A549 (cell line): Measurements from ENCODE around the gene MRPL58. TPM values are rescaled to one million over a fixed set of nuclear protein-coding genes. Genes with fewer than 3 reads are reported as not detected.

Experiments
- BHLHE40 ChIP-seq: IDR thresholded peaks from 2 replicates; pipeline ENCODE4 v1.6.1; 2012; ENCODE audit warnings: low read depth, low read length, inconsistent platforms
- CEBPB ChIP-seq, 2 experiments: fragments of >200 bp in 1 of 2; sonication (Bioruptor Twin) in 1 of 2; formaldehyde crosslinking in 1 of 2; IDR thresholded peaks; 2 replicates each; pipeline ENCODE4 v1.6.1; 2012 to 2016
- CHD4 ChIP-seq: fragments of 200-600 bp; sonication (generic); IDR thresholded peaks from 2 replicates; pipeline ENCODE4 v1.6.1; 2016; ENCODE audit warnings: antibody characterized with exemption, mild to moderate bottlenecking, borderline replicate concordance
- EP300 ChIP-seq, 2 experiments: fragments of >200 bp; sonication (Bioruptor Twin); formaldehyde crosslinking; IDR thresholded peaks; 2 replicates in 1 of 2; 3 replicates in 1 of 2; pipeline ENCODE4 v1.6.1; 2016 to 2017
- FOSB ChIP-seq: fragments of 250-450 bp; sonication (Bioruptor Pico); IDR thresholded peaks from 2 replicates; pipeline ENCODE4 v1.5.0; 2020; ENCODE audit warnings: mild to moderate bottlenecking, moderate library complexity
- FOSL2 ChIP-seq, 2 experiments: fragments of 450-650 bp in 1 of 2; fragments of >200 bp in 1 of 2; sonication (Bioruptor Twin) in 1 of 2; formaldehyde crosslinking; IDR thresholded peaks; 2 replicates each; pipeline versions ENCODE4 v1.5.0 to v1.6.1; 2016 to 2020; ENCODE audit warnings: mild to moderate bottlenecking in 1 of 2, moderate library complexity in 1 of 2
- HEYL ChIP-seq: fragments of 250-450 bp; sonication (Bioruptor Pico); IDR thresholded peaks from 2 replicates; pipeline ENCODE4 v1.8.0; 2021; ENCODE audit warnings: mild to moderate bottlenecking, moderate library complexity
- HOXA7 ChIP-seq: fragments of 250-450 bp; sonication (Bioruptor Pico); IDR thresholded peaks from 2 replicates; pipeline ENCODE4 v1.5.0; 2020; ENCODE audit warnings: mild to moderate bottlenecking, moderate library complexity
- HOXB13 ChIP-seq: fragments of 250-450 bp; sonication (Bioruptor Pico); IDR thresholded peaks from 2 replicates; pipeline ENCODE4 v1.5.0; 2020; ENCODE audit warnings: low read depth, mild to moderate bottlenecking, moderate library complexity
- JUNB ChIP-seq: fragments of >200 bp; sonication (Bioruptor Twin); formaldehyde crosslinking; IDR thresholded peaks from 2 replicates; pipeline ENCODE4 v1.6.1; 2016
- KDM5A ChIP-seq: fragments of 200-600 bp; sonication (generic); IDR thresholded peaks from 2 replicates; pipeline ENCODE4 v1.6.1; 2016; ENCODE audit warnings: antibody characterized with exemption, mild to moderate bottlenecking
- MAFK ChIP-seq: fragments of 450-650 bp; IDR thresholded peaks from 2 replicates; pipeline ENCODE4 v1.6.1; 2014; ENCODE audit not compliant: partially characterized antibody
- MAZ ChIP-seq: fragments of 150-350 bp; IDR thresholded peaks from 2 replicates; pipeline ENCODE4 v1.6.1; 2014; ENCODE audit warnings: antibody characterized with exemption, low read depth, low read length, borderline replicate concordance
- NR3C1 ChIP-seq: fragments of >200 bp; sonication (Bioruptor Twin); formaldehyde crosslinking; IDR thresholded peaks from 3 replicates; pipeline ENCODE4 v1.6.1; 2017
- POLR2A ChIP-seq: IDR thresholded peaks from 2 replicates; pipeline ENCODE4 v1.6.1; 2012; ENCODE audit warnings: mild to moderate bottlenecking, low read length
- POLR2AphosphoS2 ChIP-seq: conservative IDR thresholded peaks from 2 replicates; pipeline ENCODE4 v1.6.1; 2012; ENCODE audit warnings: low read length, improper control_type of control experiment, inconsistent platforms
- RARB ChIP-seq: fragments of 250-450 bp; sonication (Bioruptor Pico); IDR thresholded peaks from 2 replicates; pipeline ENCODE4 v1.8.0; 2021; ENCODE audit warnings: mild to moderate bottlenecking, moderate library complexity
- RCOR1 ChIP-seq: fragments of 150-350 bp; IDR thresholded peaks from 2 replicates; pipeline ENCODE4 v1.6.1; 2014; ENCODE audit warnings: antibody characterized with exemption, low read length, low read depth
- RFX5 ChIP-seq: fragments of 450-650 bp; IDR thresholded peaks from 2 replicates; pipeline ENCODE4 v1.7.1; 2014; ENCODE audit warnings: antibody characterized with exemption, mild to moderate bottlenecking, moderate library complexity
- SMC3 ChIP-seq: fragments of >200 bp; sonication (Bioruptor Twin); formaldehyde crosslinking; IDR thresholded peaks from 3 replicates; pipeline ENCODE4 v1.6.1; 2018; ENCODE audit warnings: inconsistent platforms
- SREBF2 ChIP-seq: fragments of 450-650 bp; IDR thresholded peaks from 2 replicates; pipeline ENCODE4 v1.6.1; 2014; ENCODE audit warnings: mild to moderate bottlenecking, moderate library complexity
- TFCP2L1 ChIP-seq: fragments of 250-450 bp; sonication (Bioruptor Pico); IDR thresholded peaks from 2 replicates; pipeline ENCODE4 v1.5.0; 2021; ENCODE audit warnings: mild to moderate bottlenecking
- TP53 ChIP-seq: fragments of 250-450 bp; sonication (Bioruptor Pico); IDR thresholded peaks from 2 replicates; pipeline ENCODE4 v1.5.0; 2021; ENCODE audit warnings: mild to moderate bottlenecking, moderate library complexity
- ZFP36 ChIP-seq: fragments of 450-650 bp; IDR thresholded peaks from 2 replicates; pipeline ENCODE4 v1.6.1; 2014; ENCODE audit warnings: borderline replicate concordance; ENCODE audit not compliant: partially characterized antibody
- ZSCAN20 ChIP-seq: fragments of 250-450 bp; sonication (Bioruptor Pico); IDR thresholded peaks from 2 replicates; pipeline ENCODE4 v1.8.0; 2022; ENCODE audit warnings: mild to moderate bottlenecking, moderate library complexity
- polyA plus RNA-seq, 4 experiments: library from polyadenylated mRNA; depleted of rRNA in 3 of 4; stranded (reverse); fragments of >200 nt; fragmentation: RNase III in 1 of 4; extraction: RNeasy Plus Mini Kit Qiagen cat#74134 plus additional on column Dnase treatment in 1 of 4; gene quantifications; 2 replicates in 3 of 4; 3 replicates in 1 of 4; pipeline ENCODE4 v1.2.3, GENCODE V29; 2011 to 2017
- TF ChIP-seq, protein P1 (sequence below): fragments of >200 bp; sonication (Bioruptor Twin); formaldehyde crosslinking; IDR thresholded peaks from 2 replicates; pipeline ENCODE4 v1.6.1; 2016
- TF ChIP-seq, protein P2 (sequence below): fragments of 450-650 bp; IDR thresholded peaks from 2 replicates; pipeline ENCODE4 v1.6.1; 2014; ENCODE audit warnings: antibody characterized with exemption
- TF ChIP-seq, protein P3 (sequence below): fragments of 250-450 bp; sonication (Bioruptor Pico); IDR thresholded peaks from 2 replicates; pipeline ENCODE4 v1.5.0; 2021; ENCODE audit warnings: mild to moderate bottlenecking, moderate library complexity, borderline replicate concordance
- TF ChIP-seq, protein P4 (sequence below): fragments of 250-450 bp; sonication (Bioruptor Pico); IDR thresholded peaks from 2 replicates; pipeline ENCODE4 v1.5.0; 2020; ENCODE audit warnings: low read depth, mild to moderate bottlenecking, moderate library complexity
- TF ChIP-seq, protein P5 (sequence below): IDR thresholded peaks from 2 replicates; pipeline ENCODE4 v1.6.1; 2012

The MRPL58 gene
- polyA plus RNA-seq, 2 of the 4 experiments (the other 2 are of a cell fraction) = 89.4 to 127 TPM

DNA sequence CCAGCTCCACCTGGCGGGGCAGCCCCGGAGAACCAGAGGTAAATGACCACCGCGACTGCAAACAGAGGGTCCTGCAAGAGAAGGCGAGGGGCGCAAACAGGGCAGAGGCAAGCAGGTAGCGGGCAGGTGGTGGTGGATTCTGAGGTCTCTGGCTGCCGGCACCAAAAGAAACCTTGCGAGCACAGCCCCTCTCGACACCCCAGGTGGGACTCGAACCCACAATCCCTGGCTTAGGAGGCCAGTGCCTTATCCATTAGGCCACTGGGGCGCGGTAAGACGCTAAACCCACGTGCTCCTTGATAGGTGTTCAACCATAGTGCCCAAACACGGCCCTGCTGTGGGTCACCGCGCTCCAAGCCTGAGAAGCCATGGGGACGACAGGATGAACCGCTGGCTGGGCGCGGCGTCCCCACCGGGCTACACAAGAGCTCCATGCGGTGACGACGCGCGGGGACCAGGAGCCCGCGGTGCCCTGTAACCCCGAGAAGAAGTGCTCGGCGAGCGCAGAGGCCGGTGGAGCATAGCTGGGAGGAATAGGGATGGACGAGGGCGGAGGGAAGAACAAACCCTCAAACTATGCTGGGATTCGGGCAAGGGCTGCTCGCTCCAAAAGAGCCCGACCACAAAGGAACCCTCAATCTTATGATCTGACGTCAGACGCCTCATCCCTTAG is 21.9 kb downstream of the MRPL58 start (continued):
- TF ChIP-seq BHLHE40 (no peak), SMC3 (no peak), MAFK (peak; percentile 18), FOSL2 (IDR thresholded peaks at IDR 0.05) (no peak), FOSL2 (CRISPR knock-in tag; IDR thresholded peaks at IDR 0.05) (peak; percentile 28; the same call in 1 of the 2 replicates), HEYL (CRISPR knock-in tag) (no peak), RCOR1 (no peak), ZSCAN20 (CRISPR knock-in tag) (no peak), RFX5 (0 out of 2 replicates have a peak, but pooled peaks have one; percentile 2), TFCP2L1 (CRISPR knock-in tag) (no peak), SREBF2 (peak; percentile 95), ZFP36 (peak; percentile 5), POLR2A (no peak), POLR2AphosphoS2 (no peak), RARB (CRISPR knock-in tag) (no peak), HOXA7 (CRISPR knock-in tag) (no peak), KDM5A (no peak), CHD4 (0 out of 2 replicates have a peak, but pooled peaks have one; percentile 92), JUNB (no peak), MAZ (no peak), FOSB (CRISPR knock-in tag) (no peak), HOXB13 (CRISPR knock-in tag) (no peak), EP300 (IDR thresholded peaks at IDR 0.05) (no peak), NR3C1 (no peak), CEBPB (IDR thresholded peaks at IDR 0.05) (no peak; a peak in 1 of 4 replicates), TP53 (CRISPR knock-in tag) (no peak)
- TF ChIP-seq, protein P1, sequence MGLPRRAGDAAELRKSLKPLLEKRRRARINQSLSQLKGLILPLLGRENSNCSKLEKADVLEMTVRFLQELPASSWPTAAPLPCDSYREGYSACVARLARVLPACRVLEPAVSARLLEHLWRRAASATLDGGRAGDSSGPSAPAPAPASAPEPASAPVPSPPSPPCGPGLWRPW = no peak
- TF ChIP-seq, protein P2, sequence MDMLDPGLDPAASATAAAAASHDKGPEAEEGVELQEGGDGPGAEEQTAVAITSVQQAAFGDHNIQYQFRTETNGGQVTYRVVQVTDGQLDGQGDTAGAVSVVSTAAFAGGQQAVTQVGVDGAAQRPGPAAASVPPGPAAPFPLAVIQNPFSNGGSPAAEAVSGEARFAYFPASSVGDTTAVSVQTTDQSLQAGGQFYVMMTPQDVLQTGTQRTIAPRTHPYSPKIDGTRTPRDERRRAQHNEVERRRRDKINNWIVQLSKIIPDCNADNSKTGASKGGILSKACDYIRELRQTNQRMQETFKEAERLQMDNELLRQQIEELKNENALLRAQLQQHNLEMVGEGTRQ = peak; percentile 61; the same call in 1 of the 2 replicates
- TF ChIP-seq, protein P3, sequence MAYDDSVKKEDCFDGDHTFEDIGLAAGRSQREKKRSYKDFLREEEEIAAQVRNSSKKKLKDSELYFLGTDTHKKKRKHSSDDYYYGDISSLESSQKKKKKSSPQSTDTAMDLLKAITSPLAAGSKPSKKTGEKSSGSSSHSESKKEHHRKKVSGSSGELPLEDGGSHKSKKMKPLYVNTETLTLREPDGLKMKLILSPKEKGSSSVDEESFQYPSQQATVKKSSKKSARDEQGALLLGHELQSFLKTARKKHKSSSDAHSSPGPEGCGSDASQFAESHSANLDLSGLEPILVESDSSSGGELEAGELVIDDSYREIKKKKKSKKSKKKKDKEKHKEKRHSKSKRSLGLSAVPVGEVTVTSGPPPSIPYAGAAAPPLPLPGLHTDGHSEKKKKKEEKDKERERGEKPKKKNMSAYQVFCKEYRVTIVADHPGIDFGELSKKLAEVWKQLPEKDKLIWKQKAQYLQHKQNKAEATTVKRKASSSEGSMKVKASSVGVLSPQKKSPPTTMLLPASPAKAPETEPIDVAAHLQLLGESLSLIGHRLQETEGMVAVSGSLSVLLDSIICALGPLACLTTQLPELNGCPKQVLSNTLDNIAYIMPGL (CRISPR knock-in tag) = peak; percentile 98
- TF ChIP-seq, protein P4, sequence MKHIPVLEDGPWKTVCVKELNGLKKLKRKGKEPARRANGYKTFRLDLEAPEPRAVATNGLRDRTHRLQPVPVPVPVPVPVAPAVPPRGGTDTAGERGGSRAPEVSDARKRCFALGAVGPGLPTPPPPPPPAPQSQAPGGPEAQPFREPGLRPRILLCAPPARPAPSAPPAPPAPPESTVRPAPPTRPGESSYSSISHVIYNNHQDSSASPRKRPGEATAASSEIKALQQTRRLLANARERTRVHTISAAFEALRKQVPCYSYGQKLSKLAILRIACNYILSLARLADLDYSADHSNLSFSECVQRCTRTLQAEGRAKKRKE (CRISPR knock-in tag) = no peak
- TF ChIP-seq, protein P5, sequence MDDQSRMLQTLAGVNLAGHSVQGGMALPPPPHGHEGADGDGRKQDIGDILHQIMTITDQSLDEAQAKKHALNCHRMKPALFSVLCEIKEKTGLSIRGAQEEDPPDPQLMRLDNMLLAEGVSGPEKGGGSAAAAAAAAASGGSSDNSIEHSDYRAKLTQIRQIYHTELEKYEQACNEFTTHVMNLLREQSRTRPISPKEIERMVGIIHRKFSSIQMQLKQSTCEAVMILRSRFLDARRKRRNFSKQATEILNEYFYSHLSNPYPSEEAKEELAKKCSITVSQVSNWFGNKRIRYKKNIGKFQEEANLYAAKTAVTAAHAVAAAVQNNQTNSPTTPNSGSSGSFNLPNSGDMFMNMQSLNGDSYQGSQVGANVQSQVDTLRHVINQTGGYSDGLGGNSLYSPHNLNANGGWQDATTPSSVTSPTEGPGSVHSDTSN = 0 out of 2 replicates have a peak, but pooled peaks have one; percentile 58
- TF ChIP-seq, all 56 proteins: peak for 20
